IPS-20b (cell line): ENCODE measurements around the gene CPA4.

Experiments used
- H3K27ac ChIP-seq: one replicate; pipeline ENCODE4 v1.5.1; 2013; ENCODE audit warnings: low read length
- H3K27me3 ChIP-seq: 2 replicates; pipeline ENCODE4 v1.6.1; 2013; ENCODE audit warnings: mild to moderate bottlenecking, low read length, inconsistent platforms; ENCODE audit not compliant: insufficient read depth
- H3K36me3 ChIP-seq: 2 replicates; pipeline ENCODE4 v1.6.1; 2013; ENCODE audit warnings: low read depth, mild to moderate bottlenecking, inconsistent platforms, low read length, moderate library complexity; ENCODE audit not compliant: insufficient read depth
- H3K4me1 ChIP-seq: 2 replicates; pipeline ENCODE4 v1.6.1; 2013; ENCODE audit warnings: mild to moderate bottlenecking, control low read depth, inconsistent platforms, low read length, moderate library complexity; ENCODE audit not compliant: insufficient read depth
- H3K4me3 ChIP-seq: 2 replicates; pipeline ENCODE4 v1.5.1; 2013; ENCODE audit warnings: mild to moderate bottlenecking, low read length, inconsistent platforms
- H3K9ac ChIP-seq: 2 replicates; pipeline ENCODE4 v1.6.1; 2013; ENCODE audit warnings: low read depth, mild to moderate bottlenecking, inconsistent platforms, low read length, moderate library complexity
- H3K9me3 ChIP-seq: 2 replicates; pipeline ENCODE4 v1.6.1; 2013; ENCODE audit warnings: mild to moderate bottlenecking, low read depth, low read length, inconsistent platforms; ENCODE audit not compliant: insufficient read depth

The CPA4 gene

DNA sequence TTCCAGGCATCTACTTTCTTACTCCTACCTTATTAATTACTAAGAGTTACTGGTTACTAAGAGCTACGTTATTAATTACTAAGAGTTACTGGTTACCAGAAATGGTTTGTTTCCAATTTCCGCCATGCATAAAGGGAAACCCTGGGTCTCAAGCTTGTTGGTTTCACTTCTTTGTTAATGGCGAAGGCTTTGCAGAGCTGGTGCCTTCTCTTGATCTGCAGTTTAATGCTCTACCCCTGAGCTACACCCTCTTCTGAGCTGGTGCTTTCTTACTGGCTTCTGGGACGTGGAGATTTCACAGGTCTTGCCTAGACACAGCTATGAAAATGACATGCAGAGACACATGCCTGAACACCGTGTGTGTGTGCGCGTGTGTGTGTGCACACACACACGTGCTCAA, 560 bp downstream of the CPA4 start:
- H3K27ac ChIP-seq: no peak overlapping the region
- H3K36me3 ChIP-seq: no peaks in the 10 kb centered on the region
- no peak overlapping the region for H3K4me3 ChIP-seq
- no peak overlapping the region for H3K9ac ChIP-seq
- no peaks in the 10 kb centered on the region for H3K27me3 ChIP-seq
- H3K4me1 ChIP-seq: no peaks in the 10 kb centered on the region
- H3K9me3 ChIP-seq: no peaks in the 10 kb centered on the region

DNA sequence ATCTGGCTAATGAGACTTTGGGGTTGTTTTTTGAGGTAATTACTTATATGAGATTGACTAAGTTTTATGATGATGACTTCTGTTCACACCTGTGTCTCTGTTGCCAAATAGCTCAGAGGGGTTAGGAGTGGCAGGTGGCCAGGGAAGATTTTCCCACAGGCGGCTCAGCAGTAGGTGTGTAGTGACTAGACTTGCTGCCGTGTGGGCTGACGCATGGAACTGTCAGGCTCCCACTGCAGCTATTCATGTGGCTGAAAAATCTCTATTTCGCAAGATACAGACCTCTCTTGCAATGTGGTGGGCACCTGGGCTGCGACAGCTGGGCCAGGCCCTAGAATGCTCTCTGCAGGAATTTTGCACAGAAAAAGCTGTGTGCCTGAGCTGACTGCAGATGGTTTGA, 1.4 kb downstream of the CPA4 start:
- H3K9me3 ChIP-seq: no peaks in the 10 kb centered on the region
- H3K36me3 ChIP-seq: no peaks in the 10 kb centered on the region
- no peaks in the 10 kb centered on the region for H3K27me3 ChIP-seq
- H3K9ac ChIP-seq: no peak overlapping the region
- H3K4me3 ChIP-seq: no peak overlapping the region
- H3K27ac ChIP-seq: no peak overlapping the region
- no peaks in the 10 kb centered on the region for H3K4me1 ChIP-seq

DNA sequence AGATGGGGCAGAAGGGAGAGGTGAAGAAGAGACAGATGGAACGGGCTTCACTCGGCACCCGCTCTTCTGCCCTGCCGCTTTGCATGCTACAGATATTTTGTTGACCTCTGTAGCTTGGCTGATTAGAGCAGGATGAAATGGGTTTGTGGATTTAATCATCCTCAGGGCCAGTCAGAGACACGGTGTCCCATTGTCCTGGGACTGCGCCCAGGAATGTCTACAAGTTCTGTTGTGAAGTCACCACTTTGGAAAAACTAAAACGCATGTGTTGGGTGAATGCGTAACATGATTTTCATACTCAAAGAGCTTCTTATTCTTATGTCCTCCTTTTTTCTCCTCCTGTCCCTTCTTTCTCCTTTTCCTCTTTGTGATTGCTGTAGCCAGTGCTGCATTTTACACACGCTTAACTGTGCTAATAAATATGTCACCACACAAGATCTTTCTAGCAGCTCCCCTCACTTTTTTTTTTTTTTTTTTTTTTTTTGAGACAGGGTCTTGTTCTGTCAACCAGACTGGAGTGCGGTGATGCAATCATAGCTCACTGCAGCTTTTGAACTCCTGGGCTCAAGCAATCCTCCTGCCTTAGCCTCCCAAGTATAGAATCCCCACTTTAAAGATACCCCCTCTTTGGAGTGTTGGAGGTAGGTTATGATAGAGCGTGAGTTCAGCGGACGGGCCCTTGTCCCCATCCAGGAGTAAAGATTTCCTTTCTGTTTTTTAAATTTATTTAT, 3.4 kb downstream of the CPA4 start:
- no peaks in the 10 kb centered on the region for H3K27me3 ChIP-seq
- H3K4me3 ChIP-seq: no peak overlapping the region
- no peaks in the 10 kb centered on the region for H3K9me3 ChIP-seq
- H3K9ac ChIP-seq: no peak overlapping the region
- no peak overlapping the region for H3K27ac ChIP-seq
- H3K4me1 ChIP-seq: no peaks in the 10 kb centered on the region
- no peaks in the 10 kb centered on the region for H3K36me3 ChIP-seq

DNA sequence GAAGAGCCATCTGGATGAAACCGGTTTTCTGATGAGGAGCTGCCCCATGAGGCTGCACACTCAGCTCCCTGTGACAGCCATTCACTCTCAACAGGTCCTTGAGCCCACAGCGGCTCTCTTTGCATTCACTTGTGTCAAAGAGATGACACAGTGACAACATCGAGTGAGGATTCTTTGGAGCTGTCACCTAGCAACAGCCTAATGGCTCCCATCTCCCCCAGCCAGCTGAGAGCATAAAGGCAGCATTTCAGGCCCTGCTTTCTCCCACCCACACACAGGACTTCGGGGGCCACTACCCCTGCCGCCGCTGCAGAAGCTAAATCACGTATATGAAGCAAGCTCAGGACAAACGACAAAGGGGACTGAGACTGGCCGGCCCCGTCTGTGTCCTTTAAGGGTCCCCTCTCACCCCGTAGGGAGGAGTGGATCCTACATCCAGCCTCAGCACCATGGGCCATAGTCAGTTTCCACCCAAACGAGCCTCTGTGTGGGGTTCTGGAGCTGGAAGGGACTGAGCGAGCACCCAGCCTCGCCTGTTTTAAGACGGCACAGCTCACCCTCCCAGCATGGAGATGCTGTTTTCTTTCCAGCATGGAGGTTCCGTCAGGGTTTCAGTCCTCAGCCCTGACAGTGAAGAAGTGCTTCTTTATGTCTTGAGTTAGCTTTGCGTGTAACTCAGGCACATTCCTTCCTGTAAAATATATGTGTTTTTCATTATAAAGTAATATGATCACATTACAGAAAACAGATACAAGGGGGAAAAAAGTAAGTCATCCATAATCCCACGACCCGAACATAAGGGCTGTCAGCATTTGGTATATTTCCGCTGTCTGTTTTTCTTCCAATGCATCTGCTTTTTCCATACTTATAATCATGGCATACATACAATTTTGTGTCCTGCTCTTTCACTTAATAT, 4.9 kb downstream of the CPA4 start:
- no peak overlapping the region for H3K9ac ChIP-seq
- H3K27me3 ChIP-seq: no peaks in the 10 kb centered on the region
- no peaks in the 10 kb centered on the region for H3K36me3 ChIP-seq
- no peak overlapping the region for H3K4me3 ChIP-seq
- H3K9me3 ChIP-seq: no peaks in the 10 kb centered on the region
- no peaks in the 10 kb centered on the region for H3K4me1 ChIP-seq
- H3K27ac ChIP-seq: no peak overlapping the region

DNA sequence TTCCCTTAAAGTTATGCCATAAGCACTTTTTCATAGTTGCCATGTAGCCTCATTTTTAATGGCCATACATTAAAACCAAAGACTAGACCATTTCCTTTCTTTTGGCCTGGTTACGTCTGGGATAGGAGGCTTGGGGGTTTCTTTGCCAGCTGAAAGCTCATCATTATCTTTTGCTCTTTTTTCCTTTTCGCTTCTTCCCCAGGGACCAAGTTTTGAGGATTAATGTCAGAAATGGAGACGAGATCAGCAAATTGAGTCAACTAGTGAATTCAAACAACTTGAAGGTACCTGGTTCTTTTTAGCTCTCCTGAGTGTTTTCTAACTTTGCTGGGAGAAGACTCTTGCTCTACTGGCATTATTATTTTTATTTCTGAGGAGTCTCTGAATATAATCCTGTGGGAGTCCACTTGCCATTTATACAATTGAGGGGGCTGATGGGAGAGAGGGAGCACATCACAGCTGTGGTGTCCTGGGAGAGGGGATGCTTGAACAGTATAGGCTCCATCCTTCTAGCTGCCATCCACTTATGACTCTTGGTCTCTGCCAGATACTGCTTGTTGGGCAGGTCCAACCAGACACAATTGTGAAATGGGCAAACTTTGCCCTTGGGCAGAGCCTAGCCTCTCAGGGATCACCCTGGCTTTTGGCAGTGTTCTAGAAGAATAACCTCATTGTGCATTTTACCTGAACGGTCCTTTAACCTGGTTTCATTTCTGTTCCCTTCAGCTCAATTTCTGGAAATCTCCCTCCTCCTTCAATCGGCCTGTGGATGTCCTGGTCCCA, 5.8 kb downstream of the CPA4 start:
- Histone ChIP-seq H3K4me1 (no peaks in the 10 kb centered on the region), H3K27me3 (no peaks in the 10 kb centered on the region), H3K36me3 (no peaks in the 10 kb centered on the region), H3K9ac (no peak overlapping the region), H3K9me3 (no peaks in the 10 kb centered on the region), H3K4me3 (no peak overlapping the region), H3K27ac (no peak overlapping the region)

DNA sequence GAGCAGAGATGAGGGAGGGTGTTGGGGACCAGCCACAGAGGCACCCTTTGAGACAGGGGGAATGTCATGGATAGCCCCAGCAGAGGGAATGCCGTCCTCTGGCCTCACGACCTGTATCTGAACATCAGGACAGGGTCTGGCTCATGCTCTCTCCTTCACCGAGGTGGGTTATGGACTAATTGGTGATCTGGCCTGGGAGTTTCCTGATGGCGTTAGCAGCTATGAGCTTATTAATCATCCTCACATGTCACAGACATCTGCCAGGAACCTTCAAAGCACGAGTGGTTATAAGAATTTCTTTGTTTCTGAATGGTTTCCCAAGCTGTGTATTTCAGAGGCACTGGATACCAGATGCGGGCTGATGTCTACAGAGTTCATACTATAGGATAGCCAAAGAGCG, 6.9 kb downstream of the CPA4 start:
- Histone ChIP-seq H3K27ac (no peak overlapping the region), H3K36me3 (no peaks in the 10 kb centered on the region)

DNA sequence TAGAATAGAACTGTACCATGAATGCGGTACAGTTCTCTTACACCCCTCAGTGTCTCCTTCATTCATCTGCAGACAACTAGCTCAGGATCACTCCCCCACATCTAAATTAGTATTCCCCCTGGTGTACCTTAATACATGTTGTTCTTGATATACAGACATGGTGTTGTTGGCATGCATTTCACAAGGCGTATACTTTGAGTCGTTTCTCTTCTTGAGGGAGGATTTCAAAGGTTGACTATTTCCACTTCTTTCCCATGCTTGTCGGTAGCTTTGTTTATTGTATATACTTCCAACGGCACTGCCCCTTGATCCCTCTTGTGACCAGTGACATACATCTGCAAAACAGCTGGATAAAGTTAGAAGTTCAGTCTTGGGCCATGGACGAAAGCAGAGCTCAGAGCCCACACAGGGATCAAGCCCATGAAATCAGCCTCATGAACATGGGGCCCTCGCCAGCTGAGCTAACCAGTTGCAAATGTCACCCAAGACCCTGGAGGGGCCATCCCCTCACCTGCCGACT, 8.6 kb downstream of the CPA4 start:
- no peak overlapping the region for H3K9ac ChIP-seq
- no peaks in the 10 kb centered on the region for H3K9me3 ChIP-seq
- no peaks in the 10 kb centered on the region for H3K4me1 ChIP-seq
- no peaks in the 10 kb centered on the region for H3K27me3 ChIP-seq
- H3K36me3 ChIP-seq: no peaks in the 10 kb centered on the region
- H3K27ac ChIP-seq: no peak overlapping the region
- H3K4me3 ChIP-seq: no peak overlapping the region

More for the DNA sequence above, 6.9 kb downstream of the CPA4 start:
- no peak overlapping the region for H3K4me3 ChIP-seq
- H3K27me3 ChIP-seq: no peaks in the 10 kb centered on the region
- no peak overlapping the region for H3K9ac ChIP-seq
- no peaks in the 10 kb centered on the region for H3K9me3 ChIP-seq
- no peaks in the 10 kb centered on the region for H3K4me1 ChIP-seq

DNA sequence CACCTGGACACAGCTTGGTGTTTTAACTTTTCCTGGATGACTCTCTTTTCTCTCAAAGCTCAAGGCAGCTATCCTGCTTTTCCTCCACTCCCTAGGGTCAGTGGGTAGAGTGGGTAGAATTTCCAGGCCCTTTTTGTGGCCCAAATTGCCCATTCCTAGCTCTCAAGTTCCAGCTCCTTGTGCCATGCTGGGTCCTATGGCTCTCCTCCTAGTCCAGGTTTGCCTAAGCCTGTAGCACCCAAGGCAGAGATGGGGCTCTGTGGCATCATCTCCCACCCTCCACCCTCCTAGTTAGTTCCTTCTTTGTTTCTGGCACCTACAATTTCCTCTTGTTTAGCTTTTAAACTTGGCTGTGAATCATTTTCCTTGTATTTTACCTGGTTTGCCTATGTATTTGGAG, 9.7 kb downstream of the CPA4 start:
- Histone ChIP-seq H3K9me3 (no peaks in the 10 kb centered on the region), H3K27me3 (no peaks in the 10 kb centered on the region), H3K36me3 (no peaks in the 10 kb centered on the region), H3K9ac (no peak overlapping the region), H3K4me3 (no peak overlapping the region), H3K4me1 (no peaks in the 10 kb centered on the region), H3K27ac (no peak overlapping the region)

DNA sequence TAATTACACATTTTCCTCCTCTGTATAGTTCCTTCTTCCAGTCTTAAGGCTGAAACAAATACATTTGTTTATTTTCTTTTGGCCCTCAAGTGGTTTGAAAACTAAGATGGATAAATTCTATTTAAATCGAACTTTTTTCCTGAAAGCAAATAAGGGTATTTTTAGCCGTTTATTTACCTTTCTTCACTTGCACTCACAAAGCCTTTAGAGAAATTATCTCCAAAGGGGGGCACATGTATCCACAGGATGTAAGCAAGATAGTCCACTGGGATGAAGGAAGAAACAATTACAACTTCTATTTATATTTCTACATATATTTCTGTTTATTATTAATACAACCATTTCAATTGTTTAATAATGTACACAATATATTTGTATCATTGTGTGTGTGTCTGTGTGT, 10.2 kb downstream of the CPA4 start:
- H3K36me3 ChIP-seq: no peaks in the 10 kb centered on the region
- H3K4me3 ChIP-seq: no peak overlapping the region
- H3K27me3 ChIP-seq: no peaks in the 10 kb centered on the region
- H3K9me3 ChIP-seq: no peaks in the 10 kb centered on the region
- H3K27ac ChIP-seq: no peak overlapping the region
- no peaks in the 10 kb centered on the region for H3K4me1 ChIP-seq
- H3K9ac ChIP-seq: no peak overlapping the region

DNA sequence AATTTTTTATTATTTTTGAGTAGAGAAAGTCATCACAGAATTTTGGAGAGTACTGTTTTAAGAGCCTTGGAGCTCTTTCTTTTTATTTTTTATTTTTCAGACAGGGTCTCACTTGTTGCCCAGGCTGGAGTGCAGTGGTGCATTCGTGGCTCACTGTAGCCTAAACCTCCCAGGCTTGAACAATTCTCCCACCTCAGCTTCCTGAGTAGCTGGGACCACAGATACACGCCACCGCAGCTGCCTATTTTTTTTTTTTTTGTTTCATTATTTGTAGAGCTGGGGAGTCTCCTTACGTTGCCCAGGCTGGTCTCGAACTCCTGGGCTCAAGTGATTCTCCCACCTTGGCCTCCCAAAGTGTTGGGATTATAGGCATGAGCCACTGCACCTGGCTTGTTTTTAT, 10.6 kb downstream of the CPA4 start:
- H3K36me3 ChIP-seq: no peaks in the 10 kb centered on the region

DNA sequence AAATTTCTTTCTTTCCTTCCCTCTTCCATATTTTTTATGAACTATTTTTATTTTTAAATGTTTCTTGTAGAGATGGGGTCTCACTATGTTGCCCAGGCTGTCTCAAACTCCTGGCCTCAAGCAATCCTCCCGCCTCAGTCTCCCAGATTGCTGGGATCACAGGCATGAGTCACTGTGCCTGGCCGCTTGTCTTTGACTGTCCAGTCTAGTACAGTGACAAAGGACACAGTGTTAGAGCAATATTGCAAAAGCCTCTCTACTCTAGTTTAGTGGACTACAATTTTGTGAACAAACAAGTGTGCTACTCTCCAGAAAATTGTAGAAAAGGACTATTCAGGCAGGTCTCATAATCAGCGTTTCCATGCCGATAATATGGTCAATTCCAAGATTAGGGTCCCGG, 11.0 kb downstream of the CPA4 start:
- Histone ChIP-seq H3K4me3 (no peak overlapping the region), H3K27ac (no peak overlapping the region), H3K27me3 (no peaks in the 10 kb centered on the region), H3K9me3 (no peaks in the 10 kb centered on the region), H3K9ac (no peak overlapping the region), H3K4me1 (no peaks in the 10 kb centered on the region), H3K36me3 (no peaks in the 10 kb centered on the region)

More for the DNA sequence above, 10.6 kb downstream of the CPA4 start:
- Histone ChIP-seq H3K27ac (no peak overlapping the region), H3K4me1 (no peaks in the 10 kb centered on the region), H3K27me3 (no peaks in the 10 kb centered on the region), H3K9ac (no peak overlapping the region), H3K4me3 (no peak overlapping the region), H3K9me3 (no peaks in the 10 kb centered on the region)
